GM23338 (cell line): ENCODE measurements around the gene SH3TC1.

ENCODE experiments used
- CTCF ChIP-seq, 2 experiments: fragments of 200-600 bp in 1 of 2; sonication (generic) in 1 of 2; conservative IDR thresholded peaks; 2 replicates each; pipeline versions ENCODE4 v1.5.1 to v1.6.1; 2016 to 2017; ENCODE audit warnings: antibody characterized with exemption in 2 of 2, low read depth in 2 of 2, mild to moderate bottlenecking in 2 of 2, moderate library complexity in 1 of 2
- ETS1 ChIP-seq: IDR thresholded peaks from 2 replicates; pipeline ENCODE4 v1.6.1; 2016; ENCODE audit warnings: antibody characterized with exemption
- EZH2 ChIP-seq: fragments of 200-600 bp; sonication (generic); IDR thresholded peaks from one replicate; pipeline ENCODE4 v1.8.0; 2017; ENCODE audit warnings: antibody characterized with exemption, mild to moderate bottlenecking, low read depth; ENCODE audit not compliant: unreplicated experiment
- EZH2phosphoT487 ChIP-seq: fragments of 200-600 bp; sonication (generic); IDR thresholded peaks from one replicate; pipeline ENCODE4 v1.8.1; 2018; ENCODE audit warnings: antibody characterized with exemption; ENCODE audit not compliant: unreplicated experiment
- POLR2AphosphoS5 ChIP-seq: IDR thresholded peaks from 2 replicates; pipeline ENCODE4 v1.6.1; 2016; ENCODE audit warnings: antibody characterized with exemption, low read depth
- REST ChIP-seq: IDR thresholded peaks from one replicate; pipeline ENCODE4 v1.6.1; 2018; ENCODE audit warnings: antibody characterized with exemption; ENCODE audit not compliant: unreplicated experiment
- ZNF114 ChIP-seq: fragments of 250-450 bp; sonication (Bioruptor Pico); IDR thresholded peaks from 2 replicates; pipeline ENCODE4 v1.5.0; 2020; ENCODE audit warnings: mild to moderate bottlenecking, moderate library complexity

- TF ChIP-seq POLR2AphosphoS5 (no peak), CTCF (conservative IDR thresholded peaks at IDR 0.05; ENCODE audit: low read depth in 2 of 2) (no peak), REST (no peak), ZNF114 (no peak), ETS1 (no peak), EZH2phosphoT487 (no peak), EZH2 (no peak)
Measured at GRCh38 chr4:8152090-8152864, 46.8 kb upstream of the SH3TC1 start.
